Hepatocyte (in vitro differentiated cells): Measurements from ENCODE around the gene CFAP99.

Experiments
- EZH2 ChIP-seq: fragments of 200-600 bp; sonication (generic); IDR thresholded peaks from 2 replicates; pipeline ENCODE4 v1.6.1; 2016; ENCODE audit warnings: antibody characterized with exemption, mild to moderate bottlenecking, borderline replicate concordance
- TF ChIP-seq, protein P1 (sequence below): fragments of 200-600 bp; sonication (generic); IDR thresholded peaks from 2 replicates; pipeline ENCODE4 v1.5.1; 2016; ENCODE audit warnings: antibody characterized with exemption, mild to moderate bottlenecking; ENCODE audit not compliant: poor library complexity

DNA sequence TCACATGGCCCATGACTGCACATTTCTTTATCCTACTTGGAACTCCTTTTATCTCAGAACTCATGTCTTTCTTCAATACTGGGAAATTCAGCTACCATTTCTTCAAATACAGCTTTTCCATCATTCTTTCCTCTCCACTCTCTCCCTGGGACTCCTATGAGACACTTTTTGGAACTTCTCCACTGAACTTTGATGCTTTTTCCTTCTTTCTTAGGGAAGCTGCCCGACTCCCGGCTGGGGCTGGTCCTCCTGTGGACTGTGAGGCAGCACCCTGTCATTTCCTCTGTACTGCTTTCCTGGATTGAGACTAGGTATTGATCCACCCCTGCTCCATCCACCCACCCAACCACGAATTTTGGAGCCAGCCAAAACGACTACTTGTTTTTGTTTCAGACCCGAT lies 40.4 kb upstream of the CFAP99 start:
- TF ChIP-seq, protein P1, sequence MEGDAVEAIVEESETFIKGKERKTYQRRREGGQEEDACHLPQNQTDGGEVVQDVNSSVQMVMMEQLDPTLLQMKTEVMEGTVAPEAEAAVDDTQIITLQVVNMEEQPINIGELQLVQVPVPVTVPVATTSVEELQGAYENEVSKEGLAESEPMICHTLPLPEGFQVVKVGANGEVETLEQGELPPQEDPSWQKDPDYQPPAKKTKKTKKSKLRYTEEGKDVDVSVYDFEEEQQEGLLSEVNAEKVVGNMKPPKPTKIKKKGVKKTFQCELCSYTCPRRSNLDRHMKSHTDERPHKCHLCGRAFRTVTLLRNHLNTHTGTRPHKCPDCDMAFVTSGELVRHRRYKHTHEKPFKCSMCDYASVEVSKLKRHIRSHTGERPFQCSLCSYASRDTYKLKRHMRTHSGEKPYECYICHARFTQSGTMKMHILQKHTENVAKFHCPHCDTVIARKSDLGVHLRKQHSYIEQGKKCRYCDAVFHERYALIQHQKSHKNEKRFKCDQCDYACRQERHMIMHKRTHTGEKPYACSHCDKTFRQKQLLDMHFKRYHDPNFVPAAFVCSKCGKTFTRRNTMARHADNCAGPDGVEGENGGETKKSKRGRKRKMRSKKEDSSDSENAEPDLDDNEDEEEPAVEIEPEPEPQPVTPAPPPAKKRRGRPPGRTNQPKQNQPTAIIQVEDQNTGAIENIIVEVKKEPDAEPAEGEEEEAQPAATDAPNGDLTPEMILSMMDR: no peak
- no peak for TF ChIP-seq EZH2
